ENCODE measurements around the gene SLC24A5.
A peak's percentile ranks its signal among the peaks of the same experiment; 100 is the strongest.

The SLC24A5 gene

GRCh38 chr15:48168616-48169015, 47.8 kb downstream of the SLC24A5 start:
- Histone ChIP-seq H3K9me3 (no peaks in the 10 kb centered on the region), H3K4me1 (no peaks in the 10 kb centered on the region; the same call in 1 of the 2 replicates), H3K4me3 (ENCODE audit: low read depth, low read length) (no peak overlapping the region), H3K36me3 (peaks cover 40% of the 10 kb centered on the region), H3K27me3 (no peaks in the 10 kb centered on the region)
- no peak for TF ChIP-seq CTCF (IDR thresholded peaks at IDR 0.05; ENCODE audit: low read depth, low read length)
- no peak for DNase-seq

GRCh38 chr15:48170981-48171380, 50.2 kb downstream of the SLC24A5 start:
- no peaks in the 10 kb centered on the region for H3K27me3 ChIP-seq
- H3K9me3 ChIP-seq = no peaks in the 10 kb centered on the region
- no peak for DNase-seq
- TF ChIP-seq CTCF (IDR thresholded peaks at IDR 0.05; ENCODE audit: low read depth, low read length) = no peak
- H3K4me1 ChIP-seq = peaks cover 9% of the 10 kb centered on the region
- no peak overlapping the region for H3K4me3 ChIP-seq (ENCODE audit: low read depth, low read length)
- H3K36me3 ChIP-seq = peaks cover 27% of the 10 kb centered on the region

- Histone ChIP-seq H3K4me3 (ENCODE audit: low read depth, low read length) (no peak overlapping the region), H3K9me3 (no peaks in the 10 kb centered on the region), H3K36me3 (peaks cover 2% of the 10 kb centered on the region; the same call in 1 of the 2 replicates), H3K4me1 (peaks cover 15% of the 10 kb centered on the region), H3K27me3 (no peaks in the 10 kb centered on the region)
- TF ChIP-seq CTCF (IDR thresholded peaks at IDR 0.05; ENCODE audit: low read depth, low read length) = no peak
- no peak for DNase-seq
These were observed 54.3 kb downstream of the SLC24A5 start for GRCh38 chr15:48175126-48175525.

- no peak for TF ChIP-seq CTCF (IDR thresholded peaks at IDR 0.05; ENCODE audit: low read depth, low read length)
- Histone ChIP-seq H3K4me3 (ENCODE audit: low read depth, low read length) (peak overlapping the region; percentile 67), H3K36me3 (no peaks in the 10 kb centered on the region; the same call in 1 of the 2 replicates), H3K9me3 (no peaks in the 10 kb centered on the region), H3K27me3 (no peaks in the 10 kb centered on the region), H3K4me1 (peaks cover 15% of the 10 kb centered on the region)
- no peak for DNase-seq
These were observed 55.3 kb downstream of the SLC24A5 start for GRCh38 chr15:48176112-48176511.

- peak overlapping the region; percentile 67 for H3K4me3 ChIP-seq (ENCODE audit: low read depth, low read length)
- TF ChIP-seq CTCF (IDR thresholded peaks at IDR 0.05; ENCODE audit: low read depth, low read length) = no peak
- H3K4me1 ChIP-seq = peaks cover 15% of the 10 kb centered on the region
- no peaks in the 10 kb centered on the region; the same call in 1 of the 2 replicates for H3K36me3 ChIP-seq
- no peaks in the 10 kb centered on the region for H3K27me3 ChIP-seq
- no peaks in the 10 kb centered on the region for H3K9me3 ChIP-seq
- no peak for DNase-seq
These were observed 56.2 kb downstream of the SLC24A5 start for GRCh38 chr15:48176957-48177356.

- peak overlapping the region; percentile 67 for H3K4me3 ChIP-seq (ENCODE audit: low read depth, low read length)
These were observed 56.6 kb downstream of the SLC24A5 start for GRCh38 chr15:48177383-48177765.

More at GRCh38 chr15:48177383-48177765, 56.6 kb downstream of the SLC24A5 start:
- no peak for DNase-seq
- no peak for TF ChIP-seq CTCF (IDR thresholded peaks at IDR 0.05; ENCODE audit: low read depth, low read length)
- H3K4me1 ChIP-seq = peaks cover 15% of the 10 kb centered on the region
- H3K27me3 ChIP-seq = no peaks in the 10 kb centered on the region
- H3K9me3 ChIP-seq = no peaks in the 10 kb centered on the region
- H3K36me3 ChIP-seq = no peaks in the 10 kb centered on the region; the same call in 1 of the 2 replicates

All from BE2C (cell line).